ENCODE results near the gene ARIH1. TPM values are rescaled to one million over a fixed set of nuclear protein-coding genes. Genes with fewer than 3 reads are reported as not detected.

The ARIH1 gene
- total and polyA plus RNA-seq, 2 of the 8 experiments (the other 6 are each of a cell fraction or from before 2014, with no cell fraction given): 32.7 to 179 TPM

DNA sequence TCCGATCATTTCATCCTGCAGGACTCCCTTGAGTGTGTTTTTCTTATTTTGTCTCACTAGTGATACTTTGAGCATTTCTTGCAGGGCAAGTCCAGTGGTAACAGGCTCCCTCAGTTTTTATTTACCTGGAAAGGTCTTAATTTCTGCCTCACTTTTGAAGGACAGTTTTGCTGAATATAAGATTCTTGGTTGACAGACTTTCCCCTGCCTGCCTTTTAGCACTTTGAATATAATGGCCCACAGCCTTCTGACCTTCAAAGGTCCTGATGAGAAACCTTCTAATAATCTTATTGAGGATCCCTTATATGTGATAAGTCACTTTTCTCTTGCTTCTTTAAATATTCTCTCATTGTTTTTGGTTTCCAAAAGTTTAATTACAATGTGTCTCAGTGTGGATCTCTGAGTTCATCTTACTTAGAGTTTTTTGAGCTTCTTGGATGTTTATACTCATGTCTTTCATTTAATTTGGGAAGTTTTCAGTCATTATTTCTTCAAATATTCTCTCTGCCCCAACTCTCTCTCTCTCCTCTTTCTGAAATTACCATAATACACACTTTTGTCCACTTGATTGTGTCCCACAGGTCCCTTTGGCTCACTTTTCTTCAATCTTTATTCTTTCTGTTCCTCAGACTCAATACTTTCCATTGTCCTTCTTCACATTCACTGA lies 36.3 kb upstream of the ARIH1 start:
- Histone ChIP-seq H3K23me2 (ENCODE audit: low read depth, low read length) (no peaks in the 10 kb centered on the region), H3K4me2 (ENCODE audit: insufficient read depth in 1 of 2, low read depth in 2 of 2, low read length in 2 of 2) (no peak overlapping the region), H3K27me3 (replicated peaks in 1 of 4; ENCODE audit: control insufficient read depth in 3 of 4, extremely low read depth in 1 of 4, insufficient read depth in 3 of 4, low read length in 3 of 4) (no peaks in the 10 kb centered on the region), H3K18ac (ENCODE audit: extremely low read depth, low read length) (no peak overlapping the region), H2BK20ac (ENCODE audit: low read length) (no peak overlapping the region), H3K4me1 (replicated peaks in 1 of 4; ENCODE audit: control insufficient read depth in 3 of 4, insufficient read depth in 4 of 4, low read length in 3 of 4) (no peaks in the 10 kb centered on the region), H3K27ac (ENCODE audit: low read depth, low read length) (no peak overlapping the region), H4K5ac (ENCODE audit: insufficient read length, low read depth, low read length) (no peak overlapping the region), H4K8ac (ENCODE audit: extremely low read depth, insufficient read depth, low read length) (no peak overlapping the region), H3K56ac (replicated peaks; ENCODE audit: insufficient read length, low read depth, low read length) (no peak overlapping the region), H2BK5ac (ENCODE audit: low read depth, low read length) (no peak overlapping the region), H3K14ac (ENCODE audit: insufficient read length) (no peak overlapping the region), H3K79me1 (ENCODE audit: low read depth, low read length) (no peaks in the 10 kb centered on the region), H2BK15ac (ENCODE audit: low read length) (no peak overlapping the region), H3K9ac (replicated peaks in 1 of 4; ENCODE audit: extremely low read depth in 1 of 4, low read depth in 3 of 4, low read length in 3 of 4) (no peak overlapping the region), H2BK120ac (replicated peaks; ENCODE audit: low read depth, low read length) (no peak overlapping the region), H3K36me3 (ENCODE audit: control insufficient read depth in 2 of 4, insufficient read depth in 4 of 4, low read length in 3 of 4) (no peaks in the 10 kb centered on the region), H3K4me3 (ENCODE audit: extremely low read depth in 1 of 4, insufficient read depth in 2 of 4, low read depth in 3 of 4, low read length in 4 of 4) (no peak overlapping the region), H4K20me1 (replicated peaks in 1 of 2; ENCODE audit: control insufficient read depth in 1 of 2, insufficient read depth in 2 of 2, low read length in 2 of 2) (no peaks in the 10 kb centered on the region), H3K9me3 (ENCODE audit: insufficient read depth in 2 of 2, low read depth in 1 of 2, low read length in 1 of 2) (peaks cover 6 to 11% of the 10 kb centered on the region in 2 experiments; a peak in 2 of 4 replicates), H3K4ac (replicated peaks; ENCODE audit: insufficient read length, low read depth, low read length) (no peak overlapping the region), H2AFZ (ENCODE audit: low read length) (no peak overlapping the region), H2AK5ac (ENCODE audit: low read depth, low read length) (no peak overlapping the region), H4K91ac (replicated peaks; ENCODE audit: insufficient read length, low read length) (no peak overlapping the region), H3K23ac (ENCODE audit: insufficient read length) (no peak overlapping the region), H2BK12ac (ENCODE audit: low read depth, low read length) (no peak overlapping the region), H3K79me2 (ENCODE audit: control insufficient read depth in 1 of 2, insufficient read depth in 2 of 2, low read length in 2 of 2) (no peaks in the 10 kb centered on the region)
- ChIA-PET CTCF (ENCODE audit: partially characterized antibody) (no interaction called here), POLR2A (ENCODE audit: partially characterized antibody) (no interaction called here)
- 79% methylated on average over 1 of the region's 1 CpG; no CpG with 5 or more reads in 1 of the 2 experiments for WGBS, 2 experiments (ENCODE audit: extremely low coverage in 1 of 2, insufficient coverage in 1 of 2, insufficient read length in 1 of 2, insufficient replicate concordance in 2 of 2, low coverage in 1 of 2, low lambda C conversion rate in 2 of 2, missing lambda C conversion rate in 1 of 2)
- DNase-seq (ENCODE audit: low read depth in 1 of 2, low spot score in 2 of 2) (no peak), FAIRE-seq (no peak)
- TF ChIP-seq MAFK (IDR thresholded peaks at IDR 0.05; ENCODE audit: low read depth, low read length) (no peak), TEAD4 (IDR thresholded peaks at IDR 0.05; ENCODE audit: low read depth, low read length) (no peak), YY1 (IDR thresholded peaks at IDR 0.05; ENCODE audit: low read depth, low read length) (no peak), GTF2F1 (IDR thresholded peaks at IDR 0.05; ENCODE audit: borderline replicate concordance, low read depth, low read length) (no peak), CBX8 (IDR thresholded peaks at IDR 0.05; ENCODE audit: borderline replicate concordance, low read depth, low read length) (no peak), JUND (IDR thresholded peaks at IDR 0.05; ENCODE audit: low read length) (no peak), NANOG (IDR thresholded peaks at IDR 0.05; ENCODE audit: insufficient read depth, low read depth, low read length, poor library complexity, severe bottlenecking) (no peak), EGR1 (IDR thresholded peaks at IDR 0.05; ENCODE audit: borderline replicate concordance, low read depth, low read length) (no peak), BCL11A (IDR thresholded peaks at IDR 0.05; ENCODE audit: low read depth in 2 of 2, low read length in 2 of 2) (no peak)
